ENCODE data around the gene PNPLA2.

Gene PNPLA2

DNA sequence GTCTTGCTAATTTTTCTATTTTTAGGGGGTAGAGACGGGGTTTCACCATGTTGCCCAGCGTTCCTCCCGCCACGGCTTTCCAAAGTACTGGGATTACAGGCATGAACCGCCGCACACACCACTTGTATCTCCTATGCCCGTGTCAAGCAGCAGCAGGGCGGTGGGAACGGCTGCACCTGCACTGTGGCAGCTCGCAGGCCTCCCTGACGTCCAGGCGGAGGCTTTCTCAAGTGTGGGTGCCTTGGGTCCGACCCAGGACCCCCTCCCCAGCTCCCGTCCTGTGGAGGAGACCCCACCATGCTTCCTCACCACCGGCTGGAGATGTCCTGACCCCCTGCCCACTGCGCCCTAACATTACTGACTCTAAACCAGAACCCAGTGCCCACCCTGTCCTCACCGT is 49.7 kb downstream of the PNPLA2 start:
- no peak for DNase-seq (ENCODE audit: low read depth, low spot score)
- no peak overlapping the region for H3K27ac ChIP-seq

DNA sequence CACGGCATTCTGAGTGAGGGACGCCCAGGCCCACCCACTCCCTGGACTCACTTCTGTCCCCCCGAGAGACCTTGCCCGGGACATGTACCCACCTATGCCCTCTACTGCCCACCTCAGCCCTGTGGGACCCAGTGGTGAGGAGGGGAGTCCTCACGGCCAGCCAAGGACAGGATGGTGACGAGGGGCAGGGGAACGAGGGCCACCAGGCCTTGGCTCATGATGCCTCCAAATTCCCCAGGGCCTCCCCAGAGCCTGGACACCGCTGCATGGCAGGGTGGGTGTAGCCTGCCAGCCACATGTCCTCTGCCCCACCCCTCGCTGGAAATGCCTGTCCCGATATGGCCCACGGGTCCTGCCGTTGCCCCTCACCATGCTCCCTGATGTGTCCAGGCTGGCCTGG is 50.1 kb downstream of the PNPLA2 start:
- no peak for DNase-seq (ENCODE audit: low read depth, low spot score)
- no peak overlapping the region for H3K27ac ChIP-seq

DNA sequence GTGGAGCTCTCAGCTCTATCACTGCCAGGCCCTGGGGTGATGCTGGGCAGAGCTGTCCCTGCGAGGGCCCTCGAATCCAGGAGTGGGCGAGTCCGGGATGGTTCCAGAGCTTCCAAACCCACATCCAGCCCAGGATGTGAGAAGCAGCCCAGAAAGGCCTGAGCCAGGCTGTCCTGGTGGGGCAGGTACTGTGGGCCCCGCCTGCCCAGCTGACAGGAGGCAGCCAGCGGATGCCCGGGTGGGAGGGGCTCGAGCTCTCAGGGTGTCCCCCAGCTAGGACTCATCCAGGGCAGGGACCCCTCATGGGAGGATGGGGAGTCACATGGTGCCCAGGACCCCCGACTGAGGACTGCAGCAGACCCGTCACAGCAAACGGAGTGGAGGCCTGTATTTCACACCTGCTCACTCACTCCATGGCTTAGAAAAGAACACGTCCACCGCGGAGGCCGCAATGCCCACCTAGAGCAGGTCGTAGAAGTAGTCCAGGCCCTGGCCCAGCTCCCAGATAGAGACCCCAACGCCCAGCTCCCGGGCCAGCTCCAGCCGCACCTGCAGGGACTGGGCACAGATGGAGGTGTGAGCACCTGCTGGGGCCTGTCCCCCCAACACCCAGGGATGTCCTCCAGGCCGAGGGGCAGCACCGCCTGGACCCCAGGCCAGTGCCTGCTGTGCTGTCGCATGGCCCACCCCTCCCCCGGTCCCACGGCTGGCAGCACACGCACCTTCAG is 50.8 kb downstream of the PNPLA2 start:
- H3K27ac ChIP-seq, result no peak overlapping the region
- DNase-seq (ENCODE audit: low read depth, low spot score), result no peak

DNA sequence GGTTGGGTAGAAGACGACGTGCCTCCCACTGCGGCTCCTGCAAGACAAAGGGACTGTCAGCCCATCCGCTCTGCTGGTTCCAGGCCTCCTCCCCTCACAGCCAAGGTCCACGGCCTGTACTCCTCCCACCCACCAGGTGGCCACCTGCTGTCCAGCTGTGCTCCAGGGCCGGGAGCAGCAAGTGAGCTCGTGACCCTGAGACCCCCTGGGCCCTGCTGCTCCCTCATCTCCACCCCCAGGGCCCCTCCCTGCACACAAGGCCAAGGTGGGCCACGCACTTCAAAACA is 51.4 kb downstream of the PNPLA2 start:
- no peak for DNase-seq (ENCODE audit: low read depth, low spot score)
- H3K27ac ChIP-seq, result no peak overlapping the region

DNA sequence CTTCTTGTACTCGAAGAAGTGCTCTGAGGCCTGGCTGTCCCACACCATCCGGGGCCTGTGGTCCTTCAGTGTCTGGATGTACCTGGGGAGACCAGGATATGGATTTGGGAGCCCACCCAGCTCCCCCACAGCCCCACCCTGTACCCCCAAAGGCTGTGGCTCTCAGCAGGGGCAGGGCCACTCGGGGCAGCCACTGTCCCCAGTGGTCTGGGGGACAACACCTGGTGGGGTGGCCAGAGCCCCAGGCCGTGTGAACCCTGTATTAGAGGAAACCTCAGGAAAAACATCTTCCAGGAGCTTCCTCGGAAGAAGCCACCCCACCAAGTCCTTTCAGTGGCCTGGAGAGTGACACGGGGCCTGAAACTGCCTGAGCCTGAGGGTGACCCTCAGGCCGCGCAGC is 51.7 kb downstream of the PNPLA2 start:
- no peak for DNase-seq (ENCODE audit: low read depth, low spot score)
- no peak overlapping the region for H3K27ac ChIP-seq

DNA sequence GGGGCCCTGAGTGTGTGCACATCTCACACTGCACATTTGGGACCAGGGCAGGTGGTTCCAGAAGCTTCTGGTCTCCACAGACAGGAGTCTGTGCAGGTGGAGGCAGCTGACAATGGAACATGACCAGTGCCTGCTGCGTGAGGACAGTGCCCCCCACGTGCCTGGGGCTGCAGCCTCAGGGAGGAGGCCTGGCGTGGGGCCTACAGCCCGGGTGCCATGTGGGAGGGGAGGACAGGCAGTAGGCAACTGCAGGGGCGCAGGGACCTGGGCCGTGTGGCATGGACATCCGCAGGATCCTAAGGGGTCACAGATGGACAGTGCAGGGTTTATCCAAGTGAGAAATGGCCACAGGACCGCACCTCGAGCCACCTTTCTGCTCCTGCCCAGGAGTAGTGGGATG is 52.8 kb downstream of the PNPLA2 start:
- H3K27ac ChIP-seq, result no peak overlapping the region
- no peak for DNase-seq (ENCODE audit: low read depth, low spot score)

DNA sequence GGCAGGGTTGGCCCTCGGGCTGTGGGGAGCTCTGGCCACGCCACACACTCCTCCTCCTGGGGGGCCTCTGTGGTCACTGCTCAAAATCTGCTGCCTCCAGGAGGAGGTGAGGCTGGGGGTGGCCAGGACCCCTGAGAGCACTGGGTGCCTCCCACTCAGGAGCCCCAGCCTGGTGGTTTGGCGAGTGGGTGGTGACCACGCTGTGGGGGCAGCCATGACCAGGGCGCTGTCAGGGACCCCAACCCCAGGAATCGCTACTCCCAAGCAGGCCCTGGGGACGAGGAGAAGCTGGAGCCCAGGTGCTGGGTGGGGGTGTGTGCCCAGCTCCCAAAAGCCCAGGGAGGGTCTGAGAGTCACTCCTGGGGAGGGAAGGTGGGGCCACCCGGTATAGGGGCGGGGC is 54.1 kb downstream of the PNPLA2 start:
- H3K27ac ChIP-seq, result no peak overlapping the region
- no peak for DNase-seq (ENCODE audit: low read depth, low spot score)

DNA sequence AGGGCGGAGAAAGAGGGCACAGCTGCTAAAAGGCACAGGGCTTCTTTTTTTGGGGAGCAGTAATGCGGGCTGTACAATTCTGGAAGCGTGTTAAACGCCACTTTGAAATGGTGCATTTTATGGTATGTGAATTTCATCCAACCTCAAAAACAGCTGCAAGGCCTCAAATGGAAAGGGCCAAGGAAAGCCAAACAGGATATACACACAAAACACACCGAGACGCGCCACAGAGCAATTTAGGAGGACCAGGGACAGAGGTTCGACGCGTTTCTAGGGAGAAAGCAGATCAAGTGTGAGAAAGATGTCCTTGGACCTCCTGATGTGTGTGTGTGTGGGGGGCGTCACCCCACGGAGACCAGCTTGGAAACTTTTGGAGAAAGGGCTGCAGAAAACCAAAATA is 55.0 kb downstream of the PNPLA2 start:
- H3K27ac ChIP-seq, result no peak overlapping the region
- DNase-seq (ENCODE audit: low read depth, low spot score), result no peak

All from epithelial cell of prostate (primary cell).